AG09319 (cell line): Measurements from ENCODE around the gene GABRQ.
"Not testable (repeated sequence)": the region's sequence is repeated elsewhere in the genome, so short reads cannot be mapped to it uniquely, and the experiment has no call there.

Experiments
- DNase-seq: peaks from one replicate; pipeline ENCODE4 v3.0.0-alpha.2; 2010; ENCODE audit warnings: low read depth; ENCODE audit errors: extremely low read depth
- CTCF ChIP-seq: IDR thresholded peaks from 2 replicates; pipeline ENCODE4 v1.5.1; 2011; ENCODE audit warnings: low read depth, mild to moderate bottlenecking, inconsistent platforms, low read length, moderate library complexity

GABRQ gene

GRCh38 chrX:152658302-152658701 is 20.6 kb downstream of the GABRQ start:
- TF ChIP-seq CTCF = no peak
- no peak for DNase-seq

GRCh38 chrX:152663086-152663485 is 25.4 kb downstream of the GABRQ start:
- DNase-seq = no peak
- no peak for TF ChIP-seq CTCF

DNA sequence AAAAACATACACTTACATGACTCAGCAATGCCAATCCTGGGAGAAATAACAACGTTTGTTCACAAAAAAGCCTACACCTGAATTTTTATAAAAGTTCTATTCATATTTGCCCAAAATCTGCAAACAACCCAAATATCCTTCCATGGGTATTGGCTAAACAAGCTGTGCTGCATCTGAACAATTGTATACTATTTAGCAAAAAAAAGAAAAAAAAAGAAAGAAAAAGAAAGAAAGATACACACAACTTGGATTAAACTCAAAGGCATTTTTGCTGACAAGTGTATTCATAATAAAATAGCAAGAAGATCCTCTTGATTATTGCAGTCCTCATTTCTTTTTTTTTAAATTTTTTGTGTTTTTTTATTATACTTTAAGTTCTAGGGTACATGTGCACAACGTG is 36.4 kb downstream of the GABRQ start:
- no peak for TF ChIP-seq CTCF
- DNase-seq = no peak

DNA sequence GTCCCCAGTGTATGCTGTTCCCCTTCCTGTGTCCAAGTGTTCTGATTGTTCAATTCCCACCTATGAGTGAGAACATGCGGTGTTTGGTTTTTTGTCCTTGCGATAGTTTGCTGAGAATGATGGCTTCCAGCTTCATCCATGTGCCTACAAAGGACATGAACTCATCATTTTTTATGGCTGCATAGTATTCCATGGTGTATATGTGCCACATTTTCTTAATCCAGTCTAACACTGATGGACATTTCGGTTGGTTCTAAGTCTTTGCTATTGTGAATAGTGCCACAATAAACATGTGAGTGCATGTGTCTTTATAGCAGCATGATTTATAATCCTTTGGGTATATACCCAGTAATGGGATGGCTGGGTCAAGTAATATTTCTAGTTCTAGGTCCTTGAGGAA is 37.0 kb downstream of the GABRQ start:
- not testable (repeated sequence) for DNase-seq

DNA sequence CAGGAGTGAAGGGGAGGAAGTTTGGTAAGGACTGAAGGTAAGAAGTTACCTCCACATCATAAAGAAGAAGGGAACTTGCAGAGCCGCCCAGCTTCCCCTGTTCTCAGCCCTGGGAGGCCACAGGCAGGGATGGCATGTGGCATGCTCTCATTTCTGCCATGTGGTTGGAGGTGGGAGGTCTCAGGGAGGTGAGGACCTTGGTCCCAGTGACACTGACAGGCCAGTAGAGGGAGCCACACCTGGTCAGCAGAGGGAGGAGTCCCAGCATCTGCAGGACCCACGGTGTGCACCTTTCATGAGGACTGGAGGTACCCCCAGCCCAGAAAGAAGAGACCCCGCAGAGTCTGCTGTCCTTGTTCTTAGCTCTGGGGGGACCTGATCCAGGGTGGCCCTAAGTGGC is 43.3 kb downstream of the GABRQ start:
- not testable (repeated sequence) for DNase-seq

DNA sequence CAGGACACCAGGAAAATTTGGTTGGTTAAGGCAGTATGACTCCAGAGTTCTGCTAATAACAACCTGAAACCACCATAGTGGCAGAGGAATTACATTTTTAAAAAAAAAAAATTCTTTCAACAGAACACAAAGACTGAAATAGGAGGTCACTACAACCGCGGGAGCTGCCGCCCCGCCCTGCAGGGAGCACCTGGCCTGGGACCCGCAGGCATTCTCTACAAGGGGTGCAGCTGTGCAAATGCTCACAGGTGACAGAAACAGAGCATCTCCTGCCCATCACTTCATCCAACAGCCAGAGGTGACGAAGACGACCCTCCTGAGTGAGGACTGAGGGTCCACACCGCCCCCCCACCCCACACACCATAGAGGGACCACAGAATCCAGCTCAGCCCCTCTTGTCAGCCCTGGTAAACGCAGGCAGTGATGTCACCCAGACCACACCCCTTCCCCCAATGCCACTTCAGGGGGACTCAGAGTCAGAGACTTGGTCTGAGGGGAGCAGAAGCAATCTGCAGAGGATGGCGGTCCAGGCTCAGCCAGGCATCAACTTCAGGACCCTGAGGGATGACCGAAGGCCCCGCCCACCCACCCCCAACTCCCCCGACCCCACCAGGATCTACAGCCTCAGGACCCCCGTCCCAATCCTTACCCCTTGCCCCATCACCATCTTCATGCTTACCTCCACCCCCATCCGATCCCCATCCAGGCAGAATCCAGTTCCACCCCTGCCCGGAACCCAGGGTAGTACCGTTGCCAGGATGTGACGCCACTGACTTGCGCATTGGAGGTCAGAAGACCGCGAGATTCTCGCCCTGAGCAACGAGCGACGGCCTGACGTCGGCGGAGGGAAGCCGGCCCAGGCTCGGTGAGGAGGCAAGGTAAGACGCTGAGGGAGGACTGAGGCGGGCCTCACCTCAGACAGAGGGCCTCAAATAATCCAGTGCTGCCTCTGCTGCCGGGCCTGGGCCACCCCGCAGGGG is 60.5 kb downstream of the GABRQ start, which contains the start of gene MAGEA3:
Gene MAGEA3, plus strand, starts transcription at position 843 of the 980 bp plus-strand sequence. CDS start 2,039 bp downstream, outside the sequence.
- not testable (repeated sequence) for DNase-seq

GRCh38 chrX:152700390-152700789 is 62.7 kb downstream of the GABRQ start:
- not testable (repeated sequence) for DNase-seq

DNA sequence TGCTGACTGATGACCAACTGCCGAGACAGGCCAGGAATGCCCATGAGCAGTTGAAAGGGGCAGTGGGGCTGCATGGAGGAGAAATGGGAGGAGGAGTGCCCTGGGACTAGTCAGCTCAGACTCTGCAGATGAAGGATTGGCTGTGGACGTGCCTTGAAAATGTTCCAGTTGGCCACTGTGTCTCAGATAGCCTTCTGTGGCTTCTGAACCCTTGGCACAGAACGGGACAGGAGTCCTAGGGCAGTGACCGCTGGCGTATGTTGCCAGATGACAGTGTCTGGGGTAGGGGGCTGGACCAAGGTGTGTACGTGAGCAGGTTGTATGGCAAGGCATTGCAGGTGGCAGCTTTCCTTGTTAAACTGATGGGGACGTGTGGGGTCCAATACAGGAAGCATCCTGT is 68.8 kb downstream of the GABRQ start:
- not testable (repeated sequence) for DNase-seq
